Measurements from ENCODE around the gene TNFSF4. TPM values are rescaled to one million over a fixed set of nuclear protein-coding genes. Genes with fewer than 3 reads are reported as not detected.

Gene TNFSF4
- total RNA-seq, 2 donors from 2014 or later = 0.44 to 1.1 TPM

- Histone ChIP-seq H3K36me3 (no peaks in the 10 kb centered on the region), H3K4me1 (no peaks in the 10 kb centered on the region), H3K4me3 (no peak overlapping the region), H3K9me3 (no peaks in the 10 kb centered on the region), H3K27me3 (no peaks in the 10 kb centered on the region), H3K27ac (no peak overlapping the region), H3K9ac (ENCODE audit: low read depth in 2 of 2, low read length in 2 of 2) (no peak overlapping the region)
- DNase-seq = no peak
- intact Hi-C loops (cut with DNase I) = no loop called here
- TF ChIP-seq CTCF (IDR thresholded peaks at IDR 0.05) = no peak
Measured at GRCh38 chr1:173173388-173173787, 33.7 kb downstream of the TNFSF4 start.

GRCh38 chr1:173171152-173171551, 36.0 kb downstream of the TNFSF4 start:
- intact Hi-C loops (cut with DNase I) = no loop called here
- no peak overlapping the region for H3K4me3 ChIP-seq

GRCh38 chr1:173168941-173169340, 38.2 kb downstream of the TNFSF4 start:
- Histone ChIP-seq H3K27me3 (no peaks in the 10 kb centered on the region), H3K4me1 (no peaks in the 10 kb centered on the region), H3K36me3 (no peaks in the 10 kb centered on the region), H3K9ac (ENCODE audit: low read depth in 2 of 2, low read length in 2 of 2) (no peak overlapping the region), H3K27ac (no peak overlapping the region), H3K4me3 (no peak overlapping the region), H3K9me3 (no peaks in the 10 kb centered on the region)
- no peak for DNase-seq
- TF ChIP-seq CTCF (IDR thresholded peaks at IDR 0.05) = no peak
- intact Hi-C loops (cut with DNase I) = no loop called here

More at GRCh38 chr1:173171152-173171551, 36.0 kb downstream of the TNFSF4 start:
- DNase-seq = no peak
- Histone ChIP-seq H3K9ac (ENCODE audit: low read depth in 2 of 2, low read length in 2 of 2) (no peak overlapping the region), H3K4me1 (no peaks in the 10 kb centered on the region), H3K27me3 (no peaks in the 10 kb centered on the region), H3K9me3 (no peaks in the 10 kb centered on the region), H3K27ac (no peak overlapping the region), H3K36me3 (no peaks in the 10 kb centered on the region)
- no peak for TF ChIP-seq CTCF (IDR thresholded peaks at IDR 0.05)

- intact Hi-C loops (cut with DNase I) = no loop called here
- DNase-seq = no peak
- H3K4me3 ChIP-seq = no peak overlapping the region
- H3K27ac ChIP-seq = no peak overlapping the region
- H3K36me3 ChIP-seq = no peaks in the 10 kb centered on the region
- no peaks in the 10 kb centered on the region for H3K9me3 ChIP-seq
- no peak overlapping the region for H3K9ac ChIP-seq (ENCODE audit: low read depth in 2 of 2, low read length in 2 of 2)
- no peaks in the 10 kb centered on the region for H3K27me3 ChIP-seq
- no peaks in the 10 kb centered on the region for H3K4me1 ChIP-seq
- no peak for TF ChIP-seq CTCF (IDR thresholded peaks at IDR 0.05)
Measured at GRCh38 chr1:173164686-173165085, 42.4 kb downstream of the TNFSF4 start.

- intact Hi-C loops (cut with DNase I) = no loop called here
- no peak overlapping the region for H3K9ac ChIP-seq (ENCODE audit: low read depth in 2 of 2, low read length in 2 of 2)
- no peaks in the 10 kb centered on the region for H3K9me3 ChIP-seq
- no peak overlapping the region for H3K27ac ChIP-seq
- H3K4me1 ChIP-seq = no peaks in the 10 kb centered on the region
- no peak overlapping the region for H3K4me3 ChIP-seq
- H3K27me3 ChIP-seq = no peaks in the 10 kb centered on the region
- DNase-seq = no peak
- H3K36me3 ChIP-seq = no peaks in the 10 kb centered on the region
- no peak for TF ChIP-seq CTCF (IDR thresholded peaks at IDR 0.05)
Measured at GRCh38 chr1:173164178-173164577, 43.0 kb downstream of the TNFSF4 start.

GRCh38 chr1:173163222-173163621, 43.9 kb downstream of the TNFSF4 start:
- intact Hi-C loops (cut with DNase I) = no loop called here
- DNase-seq = no peak
- no peaks in the 10 kb centered on the region for H3K36me3 ChIP-seq
- no peak overlapping the region for H3K9ac ChIP-seq (ENCODE audit: low read depth in 2 of 2, low read length in 2 of 2)
- TF ChIP-seq CTCF (IDR thresholded peaks at IDR 0.05) = no peak
- H3K9me3 ChIP-seq = no peaks in the 10 kb centered on the region
- no peaks in the 10 kb centered on the region for H3K27me3 ChIP-seq
- no peaks in the 10 kb centered on the region for H3K4me1 ChIP-seq
- H3K4me3 ChIP-seq = no peak overlapping the region
- H3K27ac ChIP-seq = no peak overlapping the region
